ENCODE data around the gene CRYGS.
A peak's percentile ranks its signal among the peaks of the same experiment; 100 is the strongest.
"Not testable (repeated sequence)": the region's sequence is repeated elsewhere in the genome, so short reads cannot be mapped to it uniquely, and the experiment has no call there.

CRYGS gene

GRCh38 chr3:186544281-186544680, at the start of gene CRYGS:
CRYGS (minus strand) TSS chr3:186544380; CDS start chr3:186544326, 54 bp downstream.
- no peak for DNase-seq

GRCh38 chr3:186593862-186594261, 49.7 kb upstream of the CRYGS start:
- DNase-seq = no peak

- no peak for DNase-seq
Measured at GRCh38 chr3:186592682-186593081, 48.5 kb upstream of the CRYGS start.

- DNase-seq = no peak
Measured at GRCh38 chr3:186590580-186591295, 46.6 kb upstream of the CRYGS start.

- DNase-seq = peak; percentile 53
Measured at GRCh38 chr3:186589856-186590579, 45.8 kb upstream of the CRYGS start.

GRCh38 chr3:186589121-186589520, 44.9 kb upstream of the CRYGS start:
- DNase-seq = no peak

- DNase-seq = no peak
Measured at GRCh38 chr3:186588632-186589031, 44.5 kb upstream of the CRYGS start.

GRCh38 chr3:186587183-186587582, 43.0 kb upstream of the CRYGS start:
- no peak for DNase-seq

- DNase-seq = not testable (repeated sequence)
Measured at GRCh38 chr3:186586245-186586644, 42.1 kb upstream of the CRYGS start.

GRCh38 chr3:186583831-186584230, 39.7 kb upstream of the CRYGS start:
- DNase-seq = no peak

GRCh38 chr3:186582541-186582940, 38.4 kb upstream of the CRYGS start:
- DNase-seq = no peak

- DNase-seq = no peak
Measured at GRCh38 chr3:186580785-186581184, 36.6 kb upstream of the CRYGS start.

GRCh38 chr3:186577521-186577920, 33.3 kb upstream of the CRYGS start:
- DNase-seq = no peak

GRCh38 chr3:186571644-186572013, 27.4 kb upstream of the CRYGS start:
- no peak for DNase-seq

- no peak for DNase-seq
Measured at GRCh38 chr3:186570941-186571643, 26.9 kb upstream of the CRYGS start.

GRCh38 chr3:186570096-186570940, 26.1 kb upstream of the CRYGS start, which contains the start of gene DNAJB11:
DNAJB11 (plus strand) TSS chr3:186570720; CDS start chr3:186570898, 178 bp downstream.
- peak; percentile 100 for DNase-seq

GRCh38 chr3:186569779-186570095, 25.6 kb upstream of the CRYGS start:
- no peak for DNase-seq

GRCh38 chr3:186569361-186569760, 25.2 kb upstream of the CRYGS start:
- not testable (repeated sequence) for DNase-seq

- peak; percentile 83 for DNase-seq
Measured at GRCh38 chr3:186567072-186567921, 23.1 kb upstream of the CRYGS start, which contains the start of gene TBCCD1. TBCCD1 (minus strand) TSS chr3:186567339; CDS start chr3:186564329, 3,010 bp downstream.

GRCh38 chr3:186566772-186567071, 22.5 kb upstream of the CRYGS start:
- peak; percentile 13 for DNase-seq

GRCh38 chr3:186564586-186564985, 20.4 kb upstream of the CRYGS start:
- DNase-seq = no peak
